GM18907 (cell line): ENCODE data around the gene KDM5C.
A peak's percentile ranks its signal among the peaks of the same experiment; 100 is the strongest.

ENCODE experiments used
- ATAC-seq: cut with Tn5 transposase; IDR thresholded peaks from one replicate; pipeline ENCODE4 v1.9.1; 2021; ENCODE audit warnings: mild to moderate bottlenecking, moderate library complexity; ENCODE audit not compliant: unreplicated experiment

Gene KDM5C

GRCh38 chrX:53251307-53251706, 26.3 kb upstream of the KDM5C start:
- ATAC-seq: no peak

- no peak for ATAC-seq
These were observed 25.5 kb upstream of the KDM5C start for GRCh38 chrX:53250556-53250955.

DNA sequence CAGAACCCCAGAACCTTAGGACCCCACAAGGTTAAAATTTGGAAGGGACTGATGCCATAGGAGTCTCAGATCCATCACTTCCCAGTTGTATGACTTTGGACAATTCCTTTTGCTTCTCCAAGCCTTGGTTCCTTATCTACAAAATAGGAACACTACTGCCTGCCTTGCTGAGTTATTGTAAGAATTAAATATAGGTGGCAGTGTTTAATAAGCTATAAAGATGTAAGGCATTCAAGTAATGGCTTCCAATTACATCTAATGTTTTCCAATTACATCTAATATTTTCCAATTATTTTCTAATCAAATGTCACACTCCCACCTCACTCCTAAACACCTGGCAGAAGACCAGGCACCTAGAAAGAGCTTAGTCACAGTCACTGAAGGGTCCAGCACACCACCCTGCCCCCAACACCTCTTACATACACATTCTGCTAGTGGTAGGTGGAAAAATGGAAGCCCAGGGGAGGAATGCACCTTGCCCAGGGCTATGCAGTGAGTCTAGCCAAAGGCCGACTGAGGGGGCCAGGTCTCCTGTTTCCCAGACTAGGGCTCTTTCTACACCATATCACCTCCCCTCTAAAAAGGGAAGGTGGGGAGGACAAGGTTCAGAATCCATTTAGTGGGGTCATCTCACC, 24.5 kb upstream of the KDM5C start:
- no peak for ATAC-seq

DNA sequence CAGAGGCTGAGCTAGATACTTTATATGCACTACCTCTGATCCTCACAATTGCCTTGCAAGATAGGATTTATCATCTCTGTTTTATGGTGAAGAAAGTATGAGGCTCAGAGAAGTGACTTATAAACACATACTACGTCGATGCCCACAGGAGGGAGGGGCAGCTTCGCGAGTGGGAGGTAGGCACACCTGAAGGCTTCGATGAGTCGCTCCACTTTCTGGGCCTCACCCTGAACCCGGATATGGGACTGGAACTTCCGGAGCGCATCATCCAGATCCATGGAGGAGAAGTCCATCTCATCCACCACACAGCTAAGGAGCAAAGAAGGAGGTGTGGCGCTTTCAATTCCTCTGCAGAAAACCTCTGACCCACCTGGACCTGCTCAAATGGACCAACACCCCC, 22.9 kb upstream of the KDM5C start:
- ATAC-seq: no peak

DNA sequence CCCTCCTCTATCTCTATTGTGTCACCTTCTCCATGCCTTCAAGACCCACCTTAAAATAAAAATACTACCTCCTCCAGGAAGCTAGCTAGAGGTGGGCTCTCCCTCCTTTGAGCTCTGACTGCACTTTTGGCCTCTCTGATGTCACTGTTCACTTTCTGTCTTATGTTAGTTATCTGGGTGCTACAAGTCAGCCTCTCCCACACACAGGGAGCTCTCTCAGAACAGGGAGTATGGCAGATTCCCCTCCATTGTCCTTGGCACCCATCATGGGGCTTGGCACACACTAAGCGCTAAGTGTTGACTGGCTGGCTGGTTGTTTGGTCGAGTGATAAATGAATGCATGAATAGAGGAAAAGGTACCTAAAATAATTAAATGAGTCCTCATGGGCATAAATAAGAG, 21.2 kb upstream of the KDM5C start:
- no peak for ATAC-seq

DNA sequence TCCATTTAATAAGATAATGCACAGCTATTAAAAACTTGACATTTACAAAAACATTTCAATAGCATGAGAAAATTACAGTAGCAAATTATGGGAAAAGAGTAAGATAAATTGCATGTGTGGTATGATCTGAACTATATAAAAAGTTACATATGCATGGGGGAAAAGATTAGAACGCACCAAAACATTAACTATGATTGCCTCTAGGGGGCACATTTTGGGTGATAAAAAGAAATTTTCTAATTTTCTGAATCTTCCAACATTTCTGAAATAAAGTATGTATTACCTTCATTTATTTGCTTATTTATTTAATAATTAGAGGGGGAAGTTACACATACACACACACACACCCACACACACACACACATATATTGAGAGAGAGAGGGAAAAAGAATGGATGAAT, 19.6 kb upstream of the KDM5C start:
- ATAC-seq: no peak

GRCh38 chrX:53242310-53242709, 17.3 kb upstream of the KDM5C start:
- no peak for ATAC-seq

DNA sequence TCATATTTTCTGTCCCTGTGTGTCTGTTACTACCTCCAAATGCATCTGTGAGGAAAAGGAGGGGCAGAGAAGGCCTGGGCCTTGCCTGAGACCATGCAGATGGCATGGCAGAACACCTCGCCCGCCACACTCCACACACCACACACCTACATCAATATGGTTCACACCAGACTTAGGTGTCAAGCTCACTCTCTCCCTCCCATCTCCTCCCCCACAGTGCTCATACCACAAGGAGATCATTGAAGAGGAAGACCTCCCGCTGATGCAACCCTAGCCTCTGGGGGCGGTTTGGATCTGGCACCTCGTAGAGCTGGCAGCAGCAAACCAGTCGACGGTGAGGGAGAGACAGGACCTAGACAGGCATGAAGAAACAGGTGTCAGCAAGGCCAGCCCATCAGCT, 16.6 kb upstream of the KDM5C start:
- no peak for ATAC-seq

- ATAC-seq: no peak
These were observed 14.5 kb upstream of the KDM5C start for GRCh38 chrX:53239474-53239873.

GRCh38 chrX:53237056-53237455, 12.0 kb upstream of the KDM5C start:
- ATAC-seq: no peak

- no peak for ATAC-seq
These were observed 11.1 kb upstream of the KDM5C start for GRCh38 chrX:53236025-53236679.

DNA sequence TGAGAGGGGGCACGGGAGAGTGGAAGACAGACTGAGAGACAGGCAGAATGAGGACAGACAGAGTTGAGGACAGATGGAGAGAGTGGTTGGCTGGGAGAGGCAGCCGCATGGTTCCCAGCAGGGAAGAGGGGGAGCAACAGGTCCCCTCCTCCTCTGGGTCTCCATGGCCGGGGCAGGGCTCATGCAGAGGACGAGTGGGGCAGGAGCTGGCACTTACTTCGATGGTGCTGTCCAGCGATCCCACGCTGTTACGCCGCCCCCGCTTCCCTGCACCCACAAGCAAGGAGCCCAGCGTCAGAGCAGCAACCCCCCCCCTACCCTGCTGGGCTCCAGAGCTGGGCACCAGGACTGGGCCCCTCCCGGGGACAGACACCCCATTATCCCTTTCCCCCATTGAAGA, 10.6 kb upstream of the KDM5C start:
- no peak for ATAC-seq

- no peak for ATAC-seq
These were observed 9.5 kb upstream of the KDM5C start for GRCh38 chrX:53234484-53234883.

GRCh38 chrX:53233536-53233935, 8.5 kb upstream of the KDM5C start:
- ATAC-seq: no peak

DNA sequence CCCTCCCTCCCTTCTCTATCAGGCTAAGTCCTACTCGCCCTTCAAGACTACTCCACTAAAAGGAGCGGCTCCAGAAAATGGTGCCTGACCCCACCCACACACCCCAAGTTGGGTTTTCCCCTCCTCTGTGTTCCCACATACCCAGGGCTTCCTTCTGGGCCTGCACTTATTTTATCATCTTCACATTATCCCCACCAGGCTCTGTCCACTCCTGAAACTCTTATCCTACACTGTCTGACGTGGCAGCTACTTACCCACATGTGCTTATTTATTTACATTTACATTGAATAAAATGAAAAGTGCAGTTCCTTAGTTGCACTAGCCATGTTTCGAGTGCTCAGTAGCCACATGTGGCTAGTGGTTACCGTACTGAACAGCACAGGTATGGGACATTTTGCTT, 5.1 kb upstream of the KDM5C start:
- ATAC-seq: no peak

GRCh38 chrX:53227224-53227765, 2.3 kb upstream of the KDM5C start:
- no peak for ATAC-seq

DNA sequence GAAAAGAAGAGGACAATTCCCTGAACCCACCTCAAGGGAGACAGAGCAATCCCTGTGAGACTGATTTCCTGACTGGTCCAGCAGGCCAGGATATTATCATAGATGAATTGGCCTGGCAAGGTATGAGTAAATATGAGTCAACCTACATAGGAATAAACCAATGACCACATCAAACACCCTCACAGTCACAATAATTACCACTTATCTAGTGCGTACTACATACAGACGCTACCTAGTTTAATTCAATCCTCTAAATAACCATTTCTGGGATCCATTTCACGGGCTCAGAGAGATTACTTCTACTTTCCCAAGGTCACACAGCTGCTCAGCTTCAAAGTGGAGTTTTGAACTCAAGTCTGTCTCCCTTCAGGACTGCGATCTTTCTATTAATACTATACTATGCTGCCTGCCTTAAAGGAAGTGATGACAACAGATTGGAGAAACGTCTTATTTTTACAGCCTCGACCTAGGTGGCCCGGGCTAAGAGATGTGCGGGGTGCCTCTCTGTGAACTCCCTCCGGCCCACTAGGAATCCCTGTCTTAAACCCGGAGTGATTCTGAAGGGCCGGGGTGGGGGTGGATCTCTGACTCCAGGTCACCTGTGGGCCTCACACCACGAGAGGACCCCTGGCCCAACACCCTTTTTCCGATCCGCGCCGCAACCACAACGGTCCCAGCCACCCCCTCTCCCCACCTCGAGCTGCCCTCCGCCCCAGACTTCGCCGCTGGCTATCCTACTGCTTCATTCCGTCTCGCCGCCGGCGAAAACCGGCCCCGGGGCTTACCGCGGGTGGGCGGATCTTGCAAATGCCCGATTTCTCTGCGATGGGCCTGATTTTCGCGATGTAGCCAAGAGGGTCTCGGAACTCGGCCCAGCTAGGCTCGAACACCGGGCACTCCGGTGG, 800 bp downstream of the KDM5C start:
- ATAC-seq: peak; percentile 9

GRCh38 chrX:53223068-53223693, 1.8 kb downstream of the KDM5C start:
- ATAC-seq: no peak

DNA sequence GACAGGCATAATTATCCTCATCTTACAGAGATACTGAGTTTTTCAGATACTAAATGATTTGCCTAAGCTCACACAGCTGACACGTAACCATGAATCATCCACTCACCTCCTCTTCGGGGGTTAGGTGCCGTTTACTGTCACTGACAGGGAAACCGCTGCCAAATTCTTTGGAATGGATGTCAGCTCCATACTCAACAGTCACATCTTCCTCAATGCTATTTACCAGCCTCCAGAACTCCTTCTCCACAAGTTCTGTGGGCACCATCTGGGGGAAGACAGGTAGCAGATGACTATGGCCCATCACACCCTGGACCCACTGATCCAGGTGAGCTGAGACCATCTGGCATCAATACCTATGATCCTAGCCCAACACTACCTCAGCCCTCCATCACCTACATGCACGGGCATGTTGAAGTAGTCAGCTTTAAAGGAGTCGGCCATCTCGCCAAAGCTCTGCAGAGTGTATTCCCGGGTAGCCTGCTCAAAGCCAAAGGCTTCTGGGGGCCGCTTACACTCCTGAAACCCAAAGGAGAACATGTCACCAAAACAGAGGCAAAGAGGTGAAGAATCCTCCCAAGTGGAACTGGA, 13.5 kb downstream of the KDM5C start:
- ATAC-seq: no peak

- ATAC-seq: no peak
These were observed 28.3 kb downstream of the KDM5C start for GRCh38 chrX:53196678-53197077.

GRCh38 chrX:53195401-53195800, 29.6 kb downstream of the KDM5C start:
- ATAC-seq: no peak
